ENCODE results near the gene ARL14EPL.

DNA sequence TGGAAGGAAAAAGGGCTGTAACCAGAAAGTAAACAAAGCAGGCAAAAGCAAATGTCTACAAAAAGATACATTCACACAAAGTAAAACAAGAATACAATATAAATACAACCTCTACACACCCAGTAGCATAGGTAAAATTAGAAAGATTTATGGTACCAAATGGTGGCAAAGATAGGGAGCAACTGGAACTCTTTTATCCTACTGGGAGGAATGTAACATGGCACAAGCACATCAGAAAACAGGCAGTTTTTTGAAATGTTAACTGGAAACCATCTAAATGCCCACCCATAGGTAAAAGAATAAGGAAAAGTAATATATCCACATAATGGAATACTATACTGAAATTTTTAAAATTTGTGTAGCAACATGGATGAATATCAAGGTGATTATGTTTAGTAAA, 8.7 kb upstream of the ARL14EPL start:
- TF ChIP-seq, protein P1, sequence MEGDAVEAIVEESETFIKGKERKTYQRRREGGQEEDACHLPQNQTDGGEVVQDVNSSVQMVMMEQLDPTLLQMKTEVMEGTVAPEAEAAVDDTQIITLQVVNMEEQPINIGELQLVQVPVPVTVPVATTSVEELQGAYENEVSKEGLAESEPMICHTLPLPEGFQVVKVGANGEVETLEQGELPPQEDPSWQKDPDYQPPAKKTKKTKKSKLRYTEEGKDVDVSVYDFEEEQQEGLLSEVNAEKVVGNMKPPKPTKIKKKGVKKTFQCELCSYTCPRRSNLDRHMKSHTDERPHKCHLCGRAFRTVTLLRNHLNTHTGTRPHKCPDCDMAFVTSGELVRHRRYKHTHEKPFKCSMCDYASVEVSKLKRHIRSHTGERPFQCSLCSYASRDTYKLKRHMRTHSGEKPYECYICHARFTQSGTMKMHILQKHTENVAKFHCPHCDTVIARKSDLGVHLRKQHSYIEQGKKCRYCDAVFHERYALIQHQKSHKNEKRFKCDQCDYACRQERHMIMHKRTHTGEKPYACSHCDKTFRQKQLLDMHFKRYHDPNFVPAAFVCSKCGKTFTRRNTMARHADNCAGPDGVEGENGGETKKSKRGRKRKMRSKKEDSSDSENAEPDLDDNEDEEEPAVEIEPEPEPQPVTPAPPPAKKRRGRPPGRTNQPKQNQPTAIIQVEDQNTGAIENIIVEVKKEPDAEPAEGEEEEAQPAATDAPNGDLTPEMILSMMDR (conservative IDR thresholded peaks at IDR 0.05; ENCODE audit: low read length): no peak
- no peak for TF ChIP-seq EZH2phosphoT487 (IDR thresholded peaks at IDR 0.05; ENCODE audit: borderline replicate concordance)

Measured in Loucy (cell line).